Putamen (tissue), 1 donor: ENCODE measurements around the gene NTSR1.

Experiments
- DNase-seq: peaks from one replicate; pipeline ENCODE4 v3.0.0-alpha.2; 2016; ENCODE audit warnings: low spot score

Gene NTSR1

GRCh38 chr20:62802026-62802712 lies 93.5 kb downstream of the NTSR1 start:
- DNase-seq = no peak

GRCh38 chr20:62804021-62804626 lies 95.5 kb downstream of the NTSR1 start:
- DNase-seq = no peak

- no peak for DNase-seq
These were observed 96.1 kb downstream of the NTSR1 start, which contains the start of gene OGFR for GRCh38 chr20:62804627-62805154. Gene OGFR, plus strand, starts transcription at chr20:62804835. Its CDS starts 25 bp downstream, at chr20:62804860.

GRCh38 chr20:62805155-62805710 lies 96.6 kb downstream of the NTSR1 start:
- no peak for DNase-seq

GRCh38 chr20:62805711-62806382 lies 97.2 kb downstream of the NTSR1 start:
- no peak for DNase-seq

GRCh38 chr20:62806383-62807050 lies 97.9 kb downstream of the NTSR1 start:
- DNase-seq = no peak

GRCh38 chr20:62807444-62808210 lies 99.0 kb downstream of the NTSR1 start:
- no peak for DNase-seq

GRCh38 chr20:62808211-62808865 lies 99.7 kb downstream of the NTSR1 start:
- DNase-seq = no peak

GRCh38 chr20:62809530-62810428 lies 101.1 kb downstream of the NTSR1 start:
- DNase-seq = no peak

GRCh38 chr20:62811320-62811719 lies 102.7 kb downstream of the NTSR1 start:
- no peak for DNase-seq

GRCh38 chr20:62811720-62812119 lies 103.1 kb downstream of the NTSR1 start:
- no peak for DNase-seq
